Activated T-helper 1 cell treated with anti-CD3 and anti-CD28 coated beads, Interleukin-12 subunit alpha, Interleukin-12 subunit beta, Interleukin-2, Interleukin-4 antibody, amounts not matched to agents 30 ng/mL and 10 ng/mL and 1 ng/mL, durations not matched to agents 14 hours and 24 hours and 36 hours (primary cell): Measurements from ENCODE around the gene ESPNL. TPM values are rescaled to one million over a fixed set of nuclear protein-coding genes. Genes with fewer than 3 reads are reported as not detected.
"Not testable (repeated sequence)": the region's sequence is repeated elsewhere in the genome, so short reads cannot be mapped to it uniquely, and the experiment has no call there.

ENCODE experiments used
- DNase-seq: peaks from one replicate; pipeline ENCODE4 v3.0.0; 2021; ENCODE audit warnings: low spot score
- H3K27ac Mint-ChIP-seq: one replicate; pipeline ENCODE4 v1.8.0; 2021; ENCODE audit warnings: mild to moderate bottlenecking, mixed read lengths
- H3K27me3 Mint-ChIP-seq: one replicate; pipeline ENCODE4 v1.8.0; 2022; ENCODE audit warnings: mild to moderate bottlenecking, moderate library complexity, mixed read lengths; ENCODE audit not compliant: insufficient read depth
- H3K36me3 Mint-ChIP-seq: one replicate; pipeline ENCODE4 v1.8.0; 2021; ENCODE audit warnings: low read depth, mixed read lengths
- H3K4me1 Mint-ChIP-seq: one replicate; pipeline ENCODE4 v1.8.0; 2021; ENCODE audit warnings: low read depth, mixed read lengths
- H3K4me3 Mint-ChIP-seq: one replicate; pipeline ENCODE4 v1.8.0; 2021; ENCODE audit warnings: mild to moderate bottlenecking, moderate library complexity, mixed read lengths
- H3K9me3 Mint-ChIP-seq: one replicate; pipeline ENCODE4 v1.8.0; 2021; ENCODE audit warnings: mixed read lengths
- intact Hi-C: fragments of 100-400 bp; cut with micrococcal nuclease; formaldehyde crosslinking; loops from one replicate; pipeline ENCODE4 v1.15.1; 2024
- total RNA-seq: library from RNA; stranded (reverse); gene quantifications from 2 replicates; pipeline ENCODE4 v1.2.3, GENCODE V29; 2022

ESPNL gene, protein sequence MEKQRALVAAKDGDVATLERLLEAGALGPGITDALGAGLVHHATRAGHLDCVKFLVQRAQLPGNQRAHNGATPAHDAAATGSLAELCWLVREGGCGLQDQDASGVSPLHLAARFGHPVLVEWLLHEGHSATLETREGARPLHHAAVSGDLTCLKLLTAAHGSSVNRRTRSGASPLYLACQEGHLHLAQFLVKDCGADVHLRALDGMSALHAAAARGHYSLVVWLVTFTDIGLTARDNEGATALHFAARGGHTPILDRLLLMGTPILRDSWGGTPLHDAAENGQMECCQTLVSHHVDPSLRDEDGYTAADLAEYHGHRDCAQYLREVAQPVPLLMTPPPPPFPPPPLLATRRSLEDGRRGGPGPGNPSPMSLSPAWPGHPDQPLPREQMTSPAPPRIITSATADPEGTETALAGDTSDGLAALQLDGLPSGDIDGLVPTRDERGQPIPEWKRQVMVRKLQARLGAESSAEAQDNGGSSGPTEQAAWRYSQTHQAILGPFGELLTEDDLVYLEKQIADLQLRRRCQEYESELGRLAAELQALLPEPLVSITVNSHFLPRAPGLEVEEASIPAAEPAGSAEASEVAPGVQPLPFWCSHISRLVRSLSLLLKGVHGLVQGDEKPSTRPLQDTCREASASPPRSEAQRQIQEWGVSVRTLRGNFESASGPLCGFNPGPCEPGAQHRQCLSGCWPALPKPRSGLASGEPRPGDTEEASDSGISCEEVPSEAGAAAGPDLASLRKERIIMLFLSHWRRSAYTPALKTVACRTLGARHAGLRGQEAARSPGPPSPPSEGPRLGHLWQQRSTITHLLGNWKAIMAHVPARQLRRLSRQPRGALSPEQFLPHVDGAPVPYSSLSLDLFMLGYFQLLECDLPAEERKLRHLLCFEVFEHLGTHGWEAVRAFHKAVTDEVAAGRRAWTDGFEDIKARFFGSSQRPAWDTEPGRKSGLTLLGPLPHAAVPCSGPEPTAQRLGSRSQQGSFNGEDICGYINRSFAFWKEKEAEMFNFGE
- total RNA-seq, result 0.05 and 0.20 TPM in 2 replicates

DNA sequence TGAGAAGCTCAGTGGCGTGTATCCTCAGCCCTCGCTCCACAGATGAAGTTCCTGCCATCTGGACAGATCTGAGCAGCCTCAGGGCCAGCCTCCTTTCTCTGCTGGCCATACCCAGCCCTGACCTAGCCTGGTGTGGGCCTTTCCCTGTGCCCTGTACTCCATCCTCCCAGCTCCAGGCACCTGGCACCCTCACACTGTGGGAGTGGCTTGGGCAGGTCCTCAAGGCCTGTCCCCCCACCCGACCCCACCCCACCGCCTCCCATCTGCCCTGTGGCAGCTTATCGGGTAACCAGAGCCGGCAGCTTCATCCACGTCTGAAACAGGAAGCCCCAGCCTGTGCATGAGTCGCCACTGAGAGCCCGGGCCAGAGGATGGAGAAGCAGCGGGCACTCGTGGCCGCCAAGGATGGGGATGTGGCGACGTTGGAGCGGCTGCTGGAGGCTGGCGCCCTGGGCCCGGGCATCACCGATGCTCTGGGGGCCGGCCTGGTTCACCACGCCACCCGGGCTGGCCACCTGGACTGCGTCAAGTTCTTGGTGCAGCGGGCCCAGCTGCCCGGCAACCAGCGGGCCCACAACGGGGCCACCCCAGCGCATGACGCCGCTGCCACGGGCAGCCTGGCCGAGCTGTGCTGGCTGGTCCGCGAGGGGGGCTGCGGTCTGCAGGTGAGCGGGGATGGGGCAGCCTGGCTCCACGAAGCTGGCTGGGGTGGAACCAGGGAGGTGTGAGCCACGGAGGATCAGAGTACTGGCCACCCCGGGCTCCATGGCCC lies at the start of gene ESPNL:
Gene ESPNL, plus strand, starts transcription at position 292 of the 772 bp plus-strand sequence. Its CDS starts 80 bp downstream, at position 372.
- no peaks in the 10 kb centered on the region for H3K4me1 Mint-ChIP-seq
- no peak for DNase-seq
- peaks cover 10% of the 10 kb centered on the region for H3K36me3 Mint-ChIP-seq
- H3K9me3 Mint-ChIP-seq, result no peaks in the 10 kb centered on the region
- H3K27ac Mint-ChIP-seq, result peak within 1 kb of the TSS; percentile 86
- intact Hi-C loops, result no loop called here
- H3K4me3 Mint-ChIP-seq, result no peak within 1 kb of the TSS
- peaks cover 2% of the 10 kb centered on the region for H3K27me3 Mint-ChIP-seq

- peaks cover 7% of the 10 kb centered on the region for H3K36me3 Mint-ChIP-seq
- H3K27ac Mint-ChIP-seq, result no peak overlapping the region
- peaks cover 7% of the 10 kb centered on the region for H3K27me3 Mint-ChIP-seq
- H3K4me1 Mint-ChIP-seq, result peaks cover 10% of the 10 kb centered on the region
- intact Hi-C loops, result no loop called here
- H3K9me3 Mint-ChIP-seq, result peaks cover 6% of the 10 kb centered on the region
- no peak for DNase-seq
- no peak overlapping the region for H3K4me3 Mint-ChIP-seq
Measured at GRCh38 chr2:238053191-238053776, 46.9 kb upstream of the ESPNL start.

- Mint-ChIP-seq H3K27me3 (peaks cover 7% of the 10 kb centered on the region), H3K4me1 (peaks cover 24% of the 10 kb centered on the region), H3K36me3 (peaks cover 7% of the 10 kb centered on the region), H3K27ac (no peak overlapping the region), H3K9me3 (no peaks in the 10 kb centered on the region), H3K4me3 (no peak overlapping the region)
- DNase-seq, result no peak
- intact Hi-C loops, result no loop called here
Measured at GRCh38 chr2:238055841-238056240, 44.3 kb upstream of the ESPNL start.

DNA sequence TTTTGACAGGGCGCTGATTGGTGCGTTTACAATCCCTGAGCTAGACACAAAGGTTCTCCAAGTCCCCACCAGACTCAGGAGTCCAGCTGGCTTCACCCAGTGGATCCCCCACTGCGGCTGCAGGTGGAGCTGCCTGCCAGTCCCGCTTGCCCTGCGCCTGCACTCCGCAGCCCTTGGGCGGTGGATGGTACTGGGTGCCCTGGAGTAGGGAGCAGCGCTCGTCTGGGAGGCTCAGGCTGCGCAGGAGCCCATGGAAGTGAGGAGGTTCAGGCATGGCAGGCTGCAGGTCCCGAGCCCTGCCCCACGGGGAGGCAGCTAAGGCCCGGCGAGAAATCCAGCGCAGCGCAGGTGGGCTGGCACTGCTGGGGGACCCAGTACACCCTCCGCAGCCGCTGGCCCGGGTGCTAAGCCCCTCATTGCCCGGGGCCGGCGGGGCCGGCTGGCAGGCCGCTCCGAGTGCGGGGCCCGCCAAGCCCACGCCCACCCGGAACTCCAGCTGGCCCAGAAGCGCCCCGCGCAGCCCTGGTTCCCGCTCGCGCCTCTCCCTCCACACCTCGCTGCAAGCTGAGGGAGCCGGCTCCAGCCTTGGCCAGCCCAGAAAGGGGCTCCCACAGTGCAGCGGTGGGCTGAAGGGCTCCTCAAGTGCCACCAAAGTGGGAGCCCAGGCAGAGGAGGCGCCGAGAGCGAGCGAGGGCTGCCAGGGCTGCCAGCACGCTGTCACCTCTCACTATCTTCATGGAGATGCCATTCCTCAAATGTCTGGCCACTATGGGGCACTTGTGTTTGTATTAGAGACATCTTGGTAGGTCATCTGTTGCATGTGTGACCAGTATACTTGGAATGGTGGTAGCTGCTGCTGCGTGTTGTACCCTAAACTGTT lies 42.2 kb upstream of the ESPNL start:
- H3K27me3 Mint-ChIP-seq, H3K9me3 Mint-ChIP-seq, H3K4me3 Mint-ChIP-seq, H3K27ac Mint-ChIP-seq, DNase-seq, intact Hi-C loops: not testable (repeated sequence)
- H3K4me1 Mint-ChIP-seq, result peaks cover 40% of the 10 kb centered on the region
- H3K36me3 Mint-ChIP-seq, result peaks cover 14% of the 10 kb centered on the region

- peak overlapping the region; percentile 90 for H3K4me3 Mint-ChIP-seq
- H3K4me1 Mint-ChIP-seq, result peaks cover 56% of the 10 kb centered on the region
- H3K36me3 Mint-ChIP-seq, result peaks cover 17% of the 10 kb centered on the region
- no peak overlapping the region for H3K27ac Mint-ChIP-seq
- peaks cover 7% of the 10 kb centered on the region for H3K27me3 Mint-ChIP-seq
- no peaks in the 10 kb centered on the region for H3K9me3 Mint-ChIP-seq
- intact Hi-C loops, result no loop called here
- no peak for DNase-seq
Measured at GRCh38 chr2:238059505-238059904, 40.6 kb upstream of the ESPNL start.

DNA sequence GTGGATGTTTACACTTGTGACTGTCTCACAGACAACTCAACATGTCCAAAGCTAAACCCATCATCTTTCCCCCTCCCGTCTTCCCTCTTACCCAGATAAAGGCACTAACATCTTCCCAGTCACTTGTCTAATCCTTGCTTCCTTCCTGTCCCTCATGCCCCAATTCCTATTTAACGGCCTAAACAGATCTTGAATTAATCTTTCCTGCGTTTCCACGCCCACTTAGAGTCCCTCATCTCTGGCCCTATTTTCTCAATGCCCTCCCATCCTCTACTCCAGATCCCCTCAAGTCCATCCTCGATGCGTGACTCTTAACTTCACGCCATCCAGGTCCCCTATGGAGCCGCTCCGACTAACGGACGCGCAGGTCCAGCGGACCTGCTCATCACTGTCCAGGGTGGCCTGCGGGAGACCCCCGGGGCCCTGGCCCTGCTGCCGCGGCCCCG lies 40.0 kb upstream of the ESPNL start:
- Mint-ChIP-seq H3K36me3 (peaks cover 21% of the 10 kb centered on the region), H3K4me3 (peak overlapping the region; percentile 90), H3K27me3 (peaks cover 7% of the 10 kb centered on the region), H3K4me1 (peaks cover 61% of the 10 kb centered on the region), H3K27ac (peak overlapping the region; percentile 86), H3K9me3 (no peaks in the 10 kb centered on the region)
- no peak for DNase-seq
- intact Hi-C loops, result loop anchor here (1.0 to 5.0 kb wide), 9 partner anchors 35 to 387 kb away; partner anchors contain the start of genes HES6, ILKAP, PER2 and RAMP1

GRCh38 chr2:238060542-238061314 lies 39.4 kb upstream of the ESPNL start, which contains the start of gene SCLY:
Gene SCLY, plus strand, starts transcription at chr2:238061001. Its CDS starts 54 bp downstream, at chr2:238061055.
- intact Hi-C loops, result loop anchor here (1.0 to 5.0 kb wide), 11 partner anchors 36 to 388 kb away; partner anchors contain the start of genes HES6, ILKAP, PER2 and RAMP1
- peak; percentile 93 for DNase-seq
- H3K9me3 Mint-ChIP-seq, result no peaks in the 10 kb centered on the region
- peak within 1 kb of the TSS; percentile 90 for H3K4me3 Mint-ChIP-seq
- H3K27me3 Mint-ChIP-seq, result peaks cover 7% of the 10 kb centered on the region
- H3K4me1 Mint-ChIP-seq, result peaks cover 62% of the 10 kb centered on the region
- H3K27ac Mint-ChIP-seq, result peak within 1 kb of the TSS; percentile 91
- H3K36me3 Mint-ChIP-seq, result peaks cover 25% of the 10 kb centered on the region

DNA sequence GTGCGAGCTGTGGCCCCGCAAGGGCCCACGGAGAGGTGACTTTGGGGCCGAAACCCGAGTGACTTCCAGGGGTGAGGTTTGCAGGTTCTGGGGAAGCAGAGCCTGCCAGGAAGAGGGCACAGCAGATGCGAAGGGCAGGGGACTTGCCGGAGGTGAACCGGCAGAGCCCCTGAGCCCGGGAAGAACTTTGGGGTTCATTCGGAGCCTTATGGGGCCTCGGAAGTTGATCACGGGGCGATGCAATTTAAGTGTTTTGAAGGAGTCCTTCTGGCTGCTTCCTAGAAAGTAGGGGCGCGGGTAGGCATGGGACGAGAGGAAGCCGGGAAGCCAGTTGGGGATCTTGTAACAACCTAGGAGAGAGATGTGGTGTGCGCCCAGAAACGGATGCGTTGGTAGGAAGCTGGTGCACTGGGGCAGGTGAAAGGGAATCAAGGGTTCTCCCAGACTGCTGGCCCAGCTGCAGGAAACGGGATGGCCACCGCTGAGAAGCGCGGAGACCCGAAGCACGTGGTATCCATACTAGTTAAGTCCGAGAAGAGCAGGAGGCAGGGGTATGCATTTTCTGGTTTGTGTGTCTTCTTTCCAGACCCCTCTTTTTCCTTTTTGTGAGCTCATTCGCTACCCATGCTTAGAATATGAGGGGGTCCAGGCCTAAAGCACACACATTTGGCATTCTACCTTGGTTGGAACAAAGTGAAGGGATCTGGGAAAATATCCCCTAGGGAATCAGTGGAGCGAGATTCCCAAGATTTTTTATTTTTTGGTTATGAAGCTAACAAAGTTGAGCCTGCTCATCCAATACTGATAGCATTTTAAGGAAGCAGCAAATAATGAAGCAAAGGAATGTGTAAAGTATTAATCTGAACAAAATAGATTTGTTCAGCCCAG lies 38.6 kb upstream of the ESPNL start:
- Mint-ChIP-seq H3K9me3 (peaks cover 7% of the 10 kb centered on the region), H3K4me1 (peaks cover 65% of the 10 kb centered on the region)
- no peak for DNase-seq

GRCh38 chr2:238063414-238064189 lies 36.5 kb upstream of the ESPNL start:
- DNase-seq, result no peak
- Mint-ChIP-seq H3K27me3 (no peaks in the 10 kb centered on the region), H3K27ac (peak overlapping the region; percentile 40), H3K36me3 (peaks cover 53% of the 10 kb centered on the region), H3K4me3 (peak overlapping the region; percentile 90), H3K9me3 (peaks cover 17% of the 10 kb centered on the region), H3K4me1 (peaks cover 79% of the 10 kb centered on the region)
- intact Hi-C loops, result loop anchor here (5.0 kb wide), 1 partner anchor 371 kb away; no protein-coding TSS in a partner anchor

More for the DNA sequence above, 38.6 kb upstream of the ESPNL start:
- peaks cover 34% of the 10 kb centered on the region for H3K36me3 Mint-ChIP-seq
- H3K27ac Mint-ChIP-seq, result peak overlapping the region; percentile 91
- peak overlapping the region; percentile 90 for H3K4me3 Mint-ChIP-seq
- intact Hi-C loops, result loop anchor here (1.0 to 5.0 kb wide), 6 partner anchors 37 to 389 kb away; partner anchors contain the start of gene RAMP1
- H3K27me3 Mint-ChIP-seq, result peaks cover 3% of the 10 kb centered on the region
